ENCODE data around the gene RBM19. TPM values are rescaled to one million over a fixed set of nuclear protein-coding genes. Genes with fewer than 3 reads are reported as not detected.

Gene RBM19
- polyA plus RNA-seq, 3 donors = 29.5 to 45.1 (median 29.6) TPM

GRCh38 chr12:113804961-113805600 lies 161.0 kb downstream of the RBM19 start:
- DNase-seq (ENCODE audit: extremely low read depth in 1 of 11, low read depth in 9 of 11, low spot score in 4 of 11) = no peak

DNA sequence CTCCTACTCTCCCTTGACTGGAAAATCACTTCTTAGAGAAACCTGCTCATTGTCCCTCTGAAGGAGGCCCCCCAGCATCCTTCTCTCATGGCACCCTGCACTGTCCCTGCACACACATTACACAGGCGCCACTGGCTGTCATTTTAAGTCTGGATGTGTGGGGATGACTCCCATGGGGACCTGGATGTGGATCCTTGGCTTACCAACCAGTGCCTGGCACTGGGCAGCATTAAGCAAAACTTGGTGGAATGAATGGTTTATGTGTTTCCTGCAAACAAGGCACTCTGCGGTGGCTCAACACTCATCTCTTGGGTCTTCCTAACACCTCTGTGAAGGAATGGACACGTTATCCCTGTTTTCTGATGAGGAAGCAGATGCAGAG lies 162.4 kb downstream of the RBM19 start:
- DNase-seq (ENCODE audit: extremely low read depth in 1 of 11, low read depth in 9 of 11, low spot score in 4 of 11) = no peak

GRCh38 chr12:113802966-113803758 lies 163.0 kb downstream of the RBM19 start:
- no peak for DNase-seq (ENCODE audit: extremely low read depth in 1 of 11, low read depth in 9 of 11, low spot score in 4 of 11)

- DNase-seq (ENCODE audit: extremely low read depth in 1 of 11, low read depth in 9 of 11, low spot score in 4 of 11) = no peak
These were observed 163.9 kb downstream of the RBM19 start for GRCh38 chr12:113802000-113802749.

- no peak for DNase-seq (ENCODE audit: extremely low read depth in 1 of 11, low read depth in 9 of 11, low spot score in 4 of 11)
These were observed 165.9 kb downstream of the RBM19 start for GRCh38 chr12:113800201-113800600.

GRCh38 chr12:113798552-113798951 lies 167.6 kb downstream of the RBM19 start:
- no peak for DNase-seq (ENCODE audit: extremely low read depth in 1 of 11, low read depth in 9 of 11, low spot score in 4 of 11)

- no peak for DNase-seq (ENCODE audit: extremely low read depth in 1 of 11, low read depth in 9 of 11, low spot score in 4 of 11)
These were observed 168.6 kb downstream of the RBM19 start for GRCh38 chr12:113797535-113797868.

GRCh38 chr12:113796852-113797534 lies 169.1 kb downstream of the RBM19 start:
- DNase-seq (ENCODE audit: extremely low read depth in 1 of 11, low read depth in 9 of 11, low spot score in 4 of 11) = no peak

GRCh38 chr12:113796066-113796827 lies 169.9 kb downstream of the RBM19 start:
- no peak for DNase-seq (ENCODE audit: extremely low read depth in 1 of 11, low read depth in 9 of 11, low spot score in 4 of 11)

- DNase-seq (ENCODE audit: extremely low read depth in 1 of 11, low read depth in 9 of 11, low spot score in 4 of 11) = no peak
These were observed 170.7 kb downstream of the RBM19 start for GRCh38 chr12:113795445-113795844.

DNA sequence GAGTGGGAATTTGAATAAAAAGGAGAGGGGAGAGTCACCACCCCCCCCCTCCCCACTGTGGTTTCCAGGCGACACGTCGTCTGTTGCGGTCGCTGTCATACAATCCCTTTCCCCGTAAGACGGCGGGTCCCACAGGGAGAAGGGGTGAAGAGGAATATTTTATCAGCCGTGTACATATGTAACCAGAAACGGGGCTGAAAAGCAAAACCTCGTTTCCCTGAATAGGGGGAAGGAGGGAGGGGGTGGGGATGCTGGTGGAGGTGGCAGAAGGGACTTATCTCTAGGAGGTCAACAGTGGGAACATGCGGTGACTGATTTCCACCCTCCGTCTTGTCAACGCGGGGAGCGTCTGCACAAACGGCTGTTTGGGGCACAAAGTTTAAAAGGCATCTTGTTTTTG lies 171.4 kb downstream of the RBM19 start:
- no peak for DNase-seq (ENCODE audit: extremely low read depth in 1 of 11, low read depth in 9 of 11, low spot score in 4 of 11)

DNA sequence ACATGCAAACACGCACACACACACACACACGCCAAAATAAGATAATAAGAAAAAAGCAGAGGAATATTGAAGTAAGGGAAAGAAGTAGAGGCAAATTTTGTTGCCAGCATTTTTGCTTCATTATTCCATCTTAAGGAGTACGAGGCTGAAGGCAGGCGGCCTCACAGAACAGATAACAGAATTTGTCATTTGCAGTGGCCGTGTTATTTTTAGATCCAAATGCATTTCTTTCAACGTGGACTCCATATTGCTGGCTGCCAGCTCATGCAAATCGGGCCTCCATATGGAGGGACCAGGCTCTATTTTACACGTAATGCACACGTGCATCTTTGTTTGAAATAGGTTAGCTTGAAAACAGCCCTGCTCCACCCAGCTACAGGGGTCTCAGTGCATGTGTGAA lies 172.9 kb downstream of the RBM19 start:
- DNase-seq (ENCODE audit: extremely low read depth in 1 of 11, low read depth in 9 of 11, low spot score in 4 of 11) = no peak

DNA sequence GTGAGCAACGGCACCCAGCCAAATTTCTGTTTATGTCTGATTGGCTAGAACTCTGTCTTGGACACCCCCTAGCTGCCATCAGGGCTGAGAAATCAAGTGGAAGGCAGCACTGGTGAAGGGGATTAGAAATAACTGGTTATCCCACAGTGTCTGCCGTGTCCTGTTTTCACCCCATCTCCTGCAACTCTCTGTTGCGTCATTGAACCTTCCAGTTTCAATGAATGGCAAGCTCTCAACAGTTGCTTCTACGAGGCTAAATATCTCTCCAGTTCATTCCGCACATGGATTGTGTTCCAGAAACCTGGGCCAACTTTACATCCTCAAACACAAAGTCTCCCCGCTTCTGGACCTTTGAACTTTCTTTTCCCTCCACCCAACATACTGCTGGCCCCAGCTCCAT lies 173.7 kb downstream of the RBM19 start:
- no peak for DNase-seq (ENCODE audit: extremely low read depth in 1 of 11, low read depth in 9 of 11, low spot score in 4 of 11)

- no peak for DNase-seq (ENCODE audit: extremely low read depth in 1 of 11, low read depth in 9 of 11, low spot score in 4 of 11)
These were observed 177.9 kb downstream of the RBM19 start for GRCh38 chr12:113788020-113788856.

DNA sequence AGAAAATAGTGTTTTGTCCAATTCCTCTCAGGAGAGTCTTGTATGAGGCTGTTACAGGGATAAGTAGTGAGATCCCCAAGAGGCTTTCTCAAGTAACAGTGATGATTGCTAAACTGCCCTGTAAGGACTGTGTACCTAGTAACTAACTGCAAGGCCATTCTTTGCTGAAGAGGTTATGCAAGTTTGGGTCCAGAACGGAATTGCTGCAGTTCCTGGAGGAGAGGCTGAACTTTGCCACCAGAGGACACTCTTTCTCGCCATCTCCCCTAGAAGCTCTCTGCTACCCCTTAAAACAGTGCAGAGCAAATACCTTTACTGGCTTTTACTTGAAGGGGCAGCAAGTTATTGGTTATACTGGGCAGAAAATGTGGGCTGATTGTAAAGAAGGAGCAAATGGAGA lies 180.0 kb downstream of the RBM19 start:
- DNase-seq (ENCODE audit: extremely low read depth in 1 of 11, low read depth in 9 of 11, low spot score in 4 of 11) = no peak

DNA sequence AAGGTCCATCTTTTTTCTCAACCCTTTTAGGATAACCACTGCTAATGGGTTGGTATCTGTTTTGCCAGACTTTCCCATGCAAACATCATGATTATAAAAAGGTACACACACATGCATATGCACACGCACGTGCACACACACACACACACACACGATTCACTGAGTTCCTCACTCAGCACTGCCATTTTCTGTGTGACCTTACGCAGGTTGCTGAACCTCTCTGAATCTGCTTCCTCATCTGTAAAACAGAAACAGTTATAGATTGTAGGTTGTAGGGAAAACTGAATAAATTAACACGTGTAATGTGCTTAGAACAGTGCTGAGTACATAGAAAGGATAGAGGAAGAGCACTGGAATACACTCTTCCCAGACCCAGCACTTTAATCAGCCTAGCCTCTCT lies 182.3 kb downstream of the RBM19 start:
- no peak for DNase-seq (ENCODE audit: extremely low read depth in 1 of 11, low read depth in 9 of 11, low spot score in 4 of 11)

- DNase-seq (ENCODE audit: extremely low read depth in 1 of 11, low read depth in 9 of 11, low spot score in 4 of 11) = no peak
These were observed 183.3 kb downstream of the RBM19 start for GRCh38 chr12:113782873-113783272.
